Liver (tissue), 9 donors: ENCODE measurements around the gene HOXD11. TPM values are rescaled to one million over a fixed set of nuclear protein-coding genes. Genes with fewer than 3 reads are reported as not detected.
A peak's percentile ranks its signal among the peaks of the same experiment; 100 is the strongest.

Experiments
- DNase-seq: peaks from one replicate; pipeline ENCODE4 v3.0.0-alpha.2; 2017; ENCODE audit warnings: low spot score
- H3K27ac ChIP-seq, 2 donors: one replicate each; pipeline ENCODE4 v1.7.0; 2013; ENCODE audit warnings: inconsistent platforms in 2 of 2, low read length in 2 of 2, control low read depth in 1 of 2, low read depth in 1 of 2, mild to moderate bottlenecking in 1 of 2
- H3K27me3 ChIP-seq, 4 donors: one replicate each; pipeline versions ENCODE4 v1.6.1 to v1.7.0; 2013; ENCODE audit warnings: low read length in 3 of 4, inconsistent platforms in 1 of 4, mild to moderate bottlenecking in 1 of 4, moderate library complexity in 1 of 4; ENCODE audit not compliant: control insufficient read depth in 4 of 4, insufficient read depth in 4 of 4
- H3K36me3 ChIP-seq, 4 donors: one replicate each; pipeline versions ENCODE4 v1.6.1 to v1.7.0; 2013; ENCODE audit warnings: low read length in 3 of 4, mild to moderate bottlenecking in 3 of 4, low read depth in 1 of 4, moderate library complexity in 1 of 4; ENCODE audit not compliant: control insufficient read depth in 4 of 4, insufficient read depth in 3 of 4
- H3K4me1 ChIP-seq, 4 donors: one replicate each; pipeline versions ENCODE4 v1.6.1 to v1.7.0; 2013; ENCODE audit warnings: low read length in 3 of 4, mild to moderate bottlenecking in 3 of 4, moderate library complexity in 1 of 4; ENCODE audit not compliant: control insufficient read depth in 4 of 4, insufficient read depth in 4 of 4
- H3K4me3 ChIP-seq, 3 donors: one replicate each; pipeline versions ENCODE4 v1.6.1 to v1.7.0; 2013; ENCODE audit warnings: low read length in 3 of 3, control low read depth in 1 of 3, low read depth in 1 of 3, mild to moderate bottlenecking in 1 of 3
- H3K9ac ChIP-seq, 2 donors: one replicate each; pipeline ENCODE4 v1.7.0; 2013; ENCODE audit warnings: low read length in 2 of 2, mild to moderate bottlenecking in 2 of 2, moderate library complexity in 2 of 2, control low read depth in 1 of 2, low read depth in 1 of 2
- H3K9me3 ChIP-seq, 4 donors: one replicate each; pipeline versions ENCODE4 v1.6.1 to v1.7.0; 2013; ENCODE audit warnings: low read length in 3 of 4; ENCODE audit not compliant: control insufficient read depth in 4 of 4
- GABPA ChIP-seq, 2 donors: IDR thresholded peaks in 1 of 2; conservative IDR thresholded peaks in 1 of 2; 2 replicates each; pipeline ENCODE4 v1.6.1; 2016; ENCODE audit warnings: antibody characterized with exemption in 2 of 2, mild to moderate bottlenecking in 1 of 2, moderate library complexity in 1 of 2
- HNF4A ChIP-seq, 2 donors: conservative IDR thresholded peaks; 2 replicates each; pipeline ENCODE4 v1.6.1; 2016; ENCODE audit warnings: antibody characterized with exemption in 2 of 2, mild to moderate bottlenecking in 2 of 2
- HNF4G ChIP-seq: IDR thresholded peaks from 2 replicates; pipeline ENCODE4 v1.6.1; 2016; ENCODE audit warnings: antibody characterized with exemption
- JUND ChIP-seq, 2 donors: IDR thresholded peaks; 2 replicates each; pipeline ENCODE4 v1.6.1; 2016; ENCODE audit warnings: antibody characterized with exemption in 2 of 2
- NR2F2 ChIP-seq: IDR thresholded peaks from 2 replicates; pipeline ENCODE4 v1.6.1; 2016; ENCODE audit warnings: antibody characterized with exemption
- RAD21 ChIP-seq, 2 donors: IDR thresholded peaks; 2 replicates each; pipeline ENCODE4 v1.6.1; 2016; ENCODE audit warnings: antibody characterized with exemption in 2 of 2, mild to moderate bottlenecking in 2 of 2
- RXRA ChIP-seq, 2 donors: IDR thresholded peaks; 2 replicates each; pipeline ENCODE4 v1.6.1; 2017 to 2018; ENCODE audit warnings: antibody characterized with exemption in 2 of 2, mild to moderate bottlenecking in 1 of 2
- SP1 ChIP-seq: IDR thresholded peaks from 2 replicates; pipeline ENCODE4 v1.6.1; 2018; ENCODE audit warnings: antibody characterized with exemption, mild to moderate bottlenecking
- TAF1 ChIP-seq: conservative IDR thresholded peaks from 2 replicates; pipeline ENCODE4 v1.6.1; 2016; ENCODE audit warnings: antibody characterized with exemption, mild to moderate bottlenecking
- YY1 ChIP-seq: IDR thresholded peaks from 2 replicates; pipeline ENCODE4 v1.6.1; 2016; ENCODE audit warnings: antibody characterized with exemption, mild to moderate bottlenecking
- WGBS: extraction: QIAGEN DNeasy Blood & Tissue Kit; methylation state at CpG from one replicate; pipeline ENCODE4 v1.1.7; 2013; 5-methylcytosine and 5-hydroxymethylcytosine counted together
- polyA plus RNA-seq, 2 donors: library from polyadenylated mRNA; stranded (reverse) in 1 of 2; unstranded in 1 of 2; fragments of 200-250 nt in 1 of 2; fragments of >200 nt in 1 of 2; fragmentation: Nextera tagmentation in 1 of 2; extraction: Ambion mirVana in 1 of 2; gene quantifications; one replicate each; pipeline versions ENCODE4 v1.2.1 to v1.2.3, GENCODE V29; 2013 to 2015
- total RNA-seq, 2 donors: library from RNA; depleted of rRNA; stranded (reverse); fragments of >200 nt; gene quantifications; one replicate each; pipeline ENCODE4 v1.2.3, GENCODE V29; 2014
- TF ChIP-seq, protein P1 (sequence below): IDR thresholded peaks from 2 replicates; pipeline ENCODE4 v1.6.1; 2016; ENCODE audit warnings: antibody characterized with exemption
- TF ChIP-seq, protein P2 (sequence below): fragments of 150-350 bp; IDR thresholded peaks from 2 replicates; pipeline ENCODE4 v1.5.1; 2017; ENCODE audit warnings: improper control_type of control experiment, low read depth, low read length; ENCODE audit not compliant: missing input control
- donor health status: healthy.
- donor health status: healthy.
- donor health status: healthy.
- donor health status: healthy.
- donor health status: healthy.

The HOXD11 gene
- total and polyA plus RNA-seq, 4 donors: not detected

DNA sequence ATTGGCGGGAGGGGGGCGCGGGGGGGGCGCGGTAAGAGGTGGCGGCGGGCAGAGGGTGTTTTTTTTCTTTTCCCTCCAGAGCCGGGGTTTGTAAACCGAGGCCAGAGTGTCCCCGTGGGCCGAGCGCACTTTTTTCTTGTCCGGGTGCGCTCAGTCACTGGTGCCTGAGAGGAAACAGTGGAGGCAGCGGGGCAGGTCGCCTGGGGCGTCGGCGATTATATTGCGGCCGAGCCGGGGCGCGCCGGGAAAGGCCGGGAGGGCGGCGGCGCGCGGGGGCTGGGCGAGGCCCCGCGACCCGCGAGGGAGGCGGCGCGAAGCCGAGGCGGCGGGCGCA lies 22.7 kb downstream of the HOXD11 start:
- H3K9me3 ChIP-seq: peaks cover 0 to 11% (median 0%) of the 10 kb centered on the region in 4 donors
- no peak overlapping the region for H3K9ac ChIP-seq
- TF ChIP-seq HNF4A (conservative IDR thresholded peaks at IDR 0.05): no peak
- TF ChIP-seq, protein P1, sequence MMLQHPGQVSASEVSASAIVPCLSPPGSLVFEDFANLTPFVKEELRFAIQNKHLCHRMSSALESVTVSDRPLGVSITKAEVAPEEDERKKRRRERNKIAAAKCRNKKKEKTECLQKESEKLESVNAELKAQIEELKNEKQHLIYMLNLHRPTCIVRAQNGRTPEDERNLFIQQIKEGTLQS: no peak
- no peak for TF ChIP-seq RAD21 (IDR thresholded peaks at IDR 0.05)
- TF ChIP-seq SP1: no peak
- no peak for TF ChIP-seq JUND (IDR thresholded peaks at IDR 0.05)
- no peak for TF ChIP-seq HNF4G
- no peak for TF ChIP-seq GABPA (IDR thresholded peaks at IDR 0.05 in 1 of 2, conservative IDR thresholded peaks at IDR 0.05 in 1 of 2)
- H3K4me3 ChIP-seq: peak overlapping the region in 1 of 3 donors; percentile 44
- H3K36me3 ChIP-seq: no peaks in the 10 kb centered on the region
- DNase-seq: no peak
- 5% methylated on average over 43 of the region's 43 CpGs for WGBS
- H3K27ac ChIP-seq: no peak overlapping the region
- H3K4me1 ChIP-seq: peaks cover 2 to 14% (median 6%) of the 10 kb centered on the region in 4 donors
- peaks cover 8 to 66% (median 24%) of the 10 kb centered on the region in 4 donors for H3K27me3 ChIP-seq

DNA sequence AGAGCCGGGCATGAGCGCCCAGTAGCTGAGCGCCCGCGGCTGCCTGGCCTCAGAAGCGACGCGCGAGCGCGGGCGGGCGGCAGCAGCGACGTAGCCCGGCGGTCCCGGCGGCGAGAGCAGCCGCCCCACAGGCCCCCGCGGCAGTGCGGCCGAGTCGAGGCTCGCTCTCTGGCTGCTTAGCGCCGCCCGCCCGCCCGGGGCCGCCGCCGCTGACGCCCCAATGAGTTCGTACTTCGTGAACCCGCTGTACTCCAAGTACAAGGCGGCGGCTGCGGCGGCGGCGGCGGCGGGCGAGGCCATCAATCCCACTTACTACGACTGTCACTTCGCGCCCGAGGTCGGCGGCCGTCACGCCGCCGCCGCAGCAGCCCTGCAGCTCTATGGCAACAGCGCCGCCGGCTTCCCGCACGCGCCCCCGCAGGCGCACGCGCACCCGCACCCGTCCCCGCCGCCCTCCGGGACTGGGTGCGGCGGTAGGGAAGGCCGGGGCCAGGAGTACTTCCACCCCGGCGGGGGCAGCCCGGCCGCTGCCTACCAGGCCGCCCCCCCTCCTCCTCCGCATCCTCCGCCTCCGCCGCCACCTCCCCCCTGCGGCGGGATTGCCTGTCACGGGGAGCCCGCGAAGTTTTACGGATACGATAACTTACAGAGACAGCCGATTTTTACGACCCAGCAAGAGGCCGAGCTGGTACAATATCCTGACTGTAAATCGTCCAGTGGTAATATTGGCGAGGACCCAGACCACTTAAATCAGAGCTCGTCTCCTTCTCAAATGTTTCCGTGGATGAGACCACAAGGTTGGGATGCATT lies 23.3 kb downstream of the HOXD11 start:
- Histone ChIP-seq H3K36me3 (no peaks in the 10 kb centered on the region), H3K9ac (no peak overlapping the region), H3K27ac (no peak overlapping the region), H3K9me3 (peaks cover 0 to 11% (median 0%) of the 10 kb centered on the region in 4 donors), H3K4me1 (peaks cover 2 to 14% (median 6%) of the 10 kb centered on the region in 4 donors), H3K27me3 (peaks cover 5 to 65% (median 25%) of the 10 kb centered on the region in 4 donors), H3K4me3 (peak overlapping the region in 1 of 3 donors; percentile 44)
- DNase-seq: no peak
- TF ChIP-seq, protein P2, sequence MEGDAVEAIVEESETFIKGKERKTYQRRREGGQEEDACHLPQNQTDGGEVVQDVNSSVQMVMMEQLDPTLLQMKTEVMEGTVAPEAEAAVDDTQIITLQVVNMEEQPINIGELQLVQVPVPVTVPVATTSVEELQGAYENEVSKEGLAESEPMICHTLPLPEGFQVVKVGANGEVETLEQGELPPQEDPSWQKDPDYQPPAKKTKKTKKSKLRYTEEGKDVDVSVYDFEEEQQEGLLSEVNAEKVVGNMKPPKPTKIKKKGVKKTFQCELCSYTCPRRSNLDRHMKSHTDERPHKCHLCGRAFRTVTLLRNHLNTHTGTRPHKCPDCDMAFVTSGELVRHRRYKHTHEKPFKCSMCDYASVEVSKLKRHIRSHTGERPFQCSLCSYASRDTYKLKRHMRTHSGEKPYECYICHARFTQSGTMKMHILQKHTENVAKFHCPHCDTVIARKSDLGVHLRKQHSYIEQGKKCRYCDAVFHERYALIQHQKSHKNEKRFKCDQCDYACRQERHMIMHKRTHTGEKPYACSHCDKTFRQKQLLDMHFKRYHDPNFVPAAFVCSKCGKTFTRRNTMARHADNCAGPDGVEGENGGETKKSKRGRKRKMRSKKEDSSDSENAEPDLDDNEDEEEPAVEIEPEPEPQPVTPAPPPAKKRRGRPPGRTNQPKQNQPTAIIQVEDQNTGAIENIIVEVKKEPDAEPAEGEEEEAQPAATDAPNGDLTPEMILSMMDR: no peak
- no peak for TF ChIP-seq YY1
- no peak for TF ChIP-seq RXRA (IDR thresholded peaks at IDR 0.05)
- 4% methylated on average over 100 of the region's 100 CpGs for WGBS

DNA sequence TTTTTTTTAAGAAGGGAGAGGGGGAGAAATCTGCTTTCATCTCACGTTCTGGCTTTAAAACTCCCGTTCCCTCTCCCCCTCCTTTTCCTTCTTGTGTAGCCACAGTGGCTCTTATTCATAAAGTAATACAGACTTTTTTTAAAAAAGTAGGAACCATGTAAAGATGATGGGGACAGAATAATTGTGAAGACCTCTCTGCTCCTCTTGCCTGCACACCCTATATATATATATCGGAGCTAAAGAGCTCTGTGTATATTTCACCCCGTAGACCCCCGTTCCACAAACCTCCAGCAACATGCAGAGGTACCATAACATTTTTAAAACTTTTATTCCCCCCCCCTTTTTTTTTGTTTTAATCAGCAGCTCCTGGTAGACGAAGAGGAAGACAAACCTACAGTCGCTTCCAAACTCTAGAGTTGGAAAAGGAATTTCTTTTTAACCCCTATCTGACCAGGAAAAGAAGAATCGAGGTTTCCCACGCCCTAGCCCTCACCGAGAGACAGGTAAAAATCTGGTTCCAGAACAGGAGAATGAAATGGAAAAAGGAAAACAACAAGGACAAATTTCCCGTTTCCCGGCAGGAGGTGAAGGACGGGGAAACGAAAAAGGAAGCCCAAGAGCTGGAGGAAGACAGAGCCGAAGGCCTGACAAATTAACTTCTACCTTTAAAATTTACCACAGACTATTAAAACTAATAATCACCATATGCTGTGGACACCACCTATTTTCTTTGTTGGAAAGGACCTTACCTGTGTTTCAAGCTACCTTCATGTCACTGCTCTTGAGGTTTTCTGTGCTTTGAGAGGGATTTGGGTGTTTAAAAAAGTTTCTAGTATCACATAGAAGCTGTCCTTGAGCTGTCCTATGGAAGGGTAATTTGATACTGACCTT lies 24.1 kb downstream of the HOXD11 start:
- no peak for DNase-seq
- TF ChIP-seq SP1 (no peak), NR2F2 (no peak), JUND (IDR thresholded peaks at IDR 0.05) (no peak), RAD21 (IDR thresholded peaks at IDR 0.05) (no peak), TAF1 (no peak), YY1 (no peak)
- Histone ChIP-seq H3K4me1 (peaks cover 3 to 16% (median 6%) of the 10 kb centered on the region in 4 donors), H3K9me3 (peaks cover 0 to 11% (median 0%) of the 10 kb centered on the region in 4 donors), H3K36me3 (no peaks in the 10 kb centered on the region), H3K27ac (no peak overlapping the region), H3K9ac (no peak overlapping the region), H3K27me3 (peaks cover 6 to 67% (median 26%) of the 10 kb centered on the region in 4 donors), H3K4me3 (no peak overlapping the region)
- 17% methylated on average over 15 of the region's 15 CpGs for WGBS
